GM12875 (cell line): ENCODE results near the gene PPP1R27.

Experiments
- H3K4me3 ChIP-seq: one replicate; pipeline ENCODE4 v1.5.1; 2011; ENCODE audit warnings: low read depth, low read length, control low read depth
- TF ChIP-seq, protein P1 (sequence below): IDR thresholded peaks from 2 replicates; pipeline ENCODE4 v1.5.1; 2011; ENCODE audit warnings: low read depth, mild to moderate bottlenecking, control low read depth, inconsistent platforms, low read length, moderate library complexity, borderline replicate concordance; ENCODE audit not compliant: insufficient read depth

PPP1R27 gene, protein sequence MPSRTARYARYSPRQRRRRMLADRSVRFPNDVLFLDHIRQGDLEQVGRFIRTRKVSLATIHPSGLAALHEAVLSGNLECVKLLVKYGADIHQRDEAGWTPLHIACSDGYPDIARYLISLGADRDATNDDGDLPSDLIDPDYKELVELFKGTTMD

DNA sequence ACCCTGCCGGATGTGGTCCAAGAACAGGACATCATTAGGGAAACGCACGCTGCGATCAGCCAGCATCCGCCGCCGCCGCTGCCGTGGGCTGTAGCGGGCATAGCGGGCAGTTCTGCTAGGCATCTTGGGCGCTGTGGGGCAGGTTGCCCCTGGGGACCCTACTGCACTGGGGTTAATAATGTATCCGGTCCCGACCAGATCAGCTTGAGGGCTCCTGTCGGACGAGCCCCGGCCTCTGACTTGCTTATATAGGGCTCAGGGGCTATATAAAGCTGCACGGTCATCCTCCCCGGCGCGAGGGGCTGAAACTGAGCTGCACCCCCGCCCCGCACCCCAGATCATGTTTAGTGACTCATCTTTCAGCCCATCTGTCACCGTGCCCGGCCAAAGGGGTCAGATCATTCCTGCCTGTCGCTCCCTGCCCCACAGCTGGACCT lies at the start of gene PPP1R27:
TSS of gene PPP1R27 (minus strand) at position 220 of the 437 bp plus-strand sequence. CDS start at position 123, 97 bp downstream.
- TF ChIP-seq, protein P1, sequence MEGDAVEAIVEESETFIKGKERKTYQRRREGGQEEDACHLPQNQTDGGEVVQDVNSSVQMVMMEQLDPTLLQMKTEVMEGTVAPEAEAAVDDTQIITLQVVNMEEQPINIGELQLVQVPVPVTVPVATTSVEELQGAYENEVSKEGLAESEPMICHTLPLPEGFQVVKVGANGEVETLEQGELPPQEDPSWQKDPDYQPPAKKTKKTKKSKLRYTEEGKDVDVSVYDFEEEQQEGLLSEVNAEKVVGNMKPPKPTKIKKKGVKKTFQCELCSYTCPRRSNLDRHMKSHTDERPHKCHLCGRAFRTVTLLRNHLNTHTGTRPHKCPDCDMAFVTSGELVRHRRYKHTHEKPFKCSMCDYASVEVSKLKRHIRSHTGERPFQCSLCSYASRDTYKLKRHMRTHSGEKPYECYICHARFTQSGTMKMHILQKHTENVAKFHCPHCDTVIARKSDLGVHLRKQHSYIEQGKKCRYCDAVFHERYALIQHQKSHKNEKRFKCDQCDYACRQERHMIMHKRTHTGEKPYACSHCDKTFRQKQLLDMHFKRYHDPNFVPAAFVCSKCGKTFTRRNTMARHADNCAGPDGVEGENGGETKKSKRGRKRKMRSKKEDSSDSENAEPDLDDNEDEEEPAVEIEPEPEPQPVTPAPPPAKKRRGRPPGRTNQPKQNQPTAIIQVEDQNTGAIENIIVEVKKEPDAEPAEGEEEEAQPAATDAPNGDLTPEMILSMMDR, result no peak
- peak within 1 kb of the TSS; percentile 57 for H3K4me3 ChIP-seq

DNA sequence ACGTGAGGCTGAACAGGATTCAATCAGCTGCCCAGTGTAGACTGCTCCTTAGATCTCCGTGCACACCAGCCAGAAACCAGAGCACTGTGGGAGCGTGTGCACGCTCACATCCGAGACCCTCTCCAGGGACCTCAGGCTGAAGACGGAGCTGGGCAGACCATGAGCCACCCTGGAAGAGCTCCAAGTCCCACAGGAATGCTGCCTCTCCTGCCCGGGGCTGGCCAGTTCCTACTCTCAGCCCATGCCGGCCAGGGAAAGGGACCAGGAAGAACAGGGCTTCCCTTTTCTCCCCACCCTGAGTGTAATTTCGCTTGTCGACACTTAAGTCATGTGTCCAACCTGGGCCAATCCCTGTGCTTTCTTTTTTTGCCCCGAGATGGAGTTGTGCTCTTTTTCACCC lies 49.7 kb upstream of the PPP1R27 start:
- H3K4me3 ChIP-seq, result no peak overlapping the region
- TF ChIP-seq, protein P1, result no peak

DNA sequence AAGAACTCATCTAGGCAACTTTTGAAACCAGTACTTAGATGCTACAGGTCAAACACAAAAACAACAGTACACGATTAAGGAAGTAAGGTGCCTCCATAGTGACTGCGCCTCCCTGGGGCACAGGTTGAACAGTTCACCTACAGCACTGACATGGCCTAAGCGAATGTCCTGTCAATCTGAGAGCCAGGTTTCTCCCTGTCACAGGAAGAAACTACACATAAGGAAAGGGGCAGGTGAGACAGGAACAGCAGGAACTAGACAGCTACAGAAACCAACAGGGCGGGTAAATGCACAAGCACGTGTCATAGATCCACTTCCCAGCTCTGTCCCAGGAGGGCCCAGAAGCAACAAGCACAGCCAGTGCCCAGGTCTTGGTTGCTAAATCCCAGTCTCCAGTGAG lies 44.3 kb upstream of the PPP1R27 start:
- TF ChIP-seq, protein P1, result no peak
- no peak overlapping the region for H3K4me3 ChIP-seq

DNA sequence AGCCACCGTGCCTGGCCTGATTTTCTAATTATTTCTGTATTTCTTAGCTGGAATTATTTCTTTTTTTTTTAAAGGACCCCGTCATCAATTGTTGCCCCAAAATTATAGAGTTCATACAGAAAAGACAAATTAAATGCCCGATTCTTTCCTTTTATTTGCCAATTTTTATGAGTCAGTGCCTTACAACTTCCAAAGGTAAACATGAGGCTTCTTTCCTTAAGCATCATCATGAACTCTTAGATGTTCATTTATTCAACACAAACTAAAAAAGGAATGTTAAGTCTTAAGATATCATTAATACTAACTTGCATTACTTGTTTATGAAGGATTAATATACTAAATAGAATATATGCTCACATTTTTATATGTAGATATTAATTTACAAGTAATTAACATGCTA lies 43.4 kb upstream of the PPP1R27 start:
- TF ChIP-seq, protein P1, result no peak
- no peak overlapping the region for H3K4me3 ChIP-seq

DNA sequence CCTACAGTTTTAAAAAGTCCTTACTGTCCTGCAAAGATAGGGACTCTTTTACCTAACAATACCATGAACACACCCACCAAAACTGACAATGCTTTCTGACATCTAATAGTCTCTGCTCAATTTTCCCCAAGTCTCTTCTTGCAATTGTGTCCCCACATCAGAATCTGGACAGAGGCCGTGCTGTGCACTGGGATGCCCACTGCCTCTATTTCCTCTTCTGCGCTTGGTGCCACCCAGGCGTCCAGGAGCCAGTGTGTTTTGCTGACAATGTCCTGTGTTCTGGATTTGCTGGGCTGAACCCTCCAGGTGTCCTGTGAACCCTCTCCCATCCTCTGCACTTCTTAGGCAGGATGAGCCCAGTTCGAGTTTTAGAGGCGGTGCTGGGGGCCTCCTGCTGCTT lies 42.7 kb upstream of the PPP1R27 start:
- no peak overlapping the region for H3K4me3 ChIP-seq
- TF ChIP-seq, protein P1, result no peak

DNA sequence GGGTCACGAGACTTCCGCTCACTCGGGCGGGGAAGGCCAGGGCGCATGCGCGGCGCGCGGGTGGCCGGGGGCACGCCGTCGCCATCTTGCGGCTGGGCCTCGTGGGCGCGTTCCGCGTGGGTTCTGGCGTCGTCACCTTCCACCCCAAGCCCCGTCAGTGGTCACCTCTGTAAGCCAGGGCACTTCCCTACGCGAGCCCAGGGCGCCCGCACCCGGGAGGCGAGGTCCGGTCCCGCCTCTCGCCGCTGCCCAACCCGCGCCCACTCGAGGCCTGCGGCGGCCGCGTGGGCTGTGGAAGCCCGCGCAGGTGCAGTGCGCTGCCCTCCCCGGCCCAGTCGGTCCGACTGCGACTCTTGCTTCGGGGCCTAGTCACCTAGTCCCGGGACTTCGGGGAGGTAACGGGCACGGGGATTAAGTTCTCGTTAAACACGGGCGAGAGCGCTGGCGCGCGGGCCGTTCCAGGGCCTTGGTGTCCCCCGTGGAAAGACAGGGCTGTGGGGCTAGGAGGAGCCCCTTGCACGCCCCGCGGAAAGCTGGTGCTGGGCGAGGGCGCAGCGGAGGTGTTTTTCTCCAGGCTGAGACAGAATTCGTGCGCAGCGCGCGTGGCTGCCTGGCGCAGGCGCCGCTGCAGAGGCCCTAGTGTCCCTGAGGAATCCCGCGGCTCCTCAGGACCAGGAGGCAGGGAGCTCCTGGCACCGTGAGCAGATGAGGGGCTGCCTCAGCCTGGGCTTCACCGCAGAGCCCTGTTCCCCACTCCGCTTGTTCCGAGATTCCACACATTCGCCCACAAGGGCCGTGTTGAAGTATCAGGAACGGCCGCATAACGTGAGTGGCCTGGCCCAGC lies 36.8 kb upstream of the PPP1R27 start:
- peak overlapping the region; percentile 81 for H3K4me3 ChIP-seq
- TF ChIP-seq, protein P1, result peak; percentile 35; the same call in 1 of the 2 replicates
